K562 (cell line): ENCODE data around the gene PRKCB. TPM values are rescaled to one million over a fixed set of nuclear protein-coding genes. Genes with fewer than 3 reads are reported as not detected.

ENCODE experiments used
- HDAC2 ChIP-seq: fragments of 450-650 bp; IDR thresholded peaks from 2 replicates; pipeline ENCODE4 v1.6.1; 2016; ENCODE audit warnings: mild to moderate bottlenecking
- POLR3G ChIP-seq: IDR thresholded peaks from 2 replicates; pipeline ENCODE4 v1.6.1; 2011; ENCODE audit not compliant: insufficient read length, insufficient replicate concordance; ENCODE audit errors: extremely low read depth
- POU5F1 ChIP-seq: fragments of 150-350 bp; IDR thresholded peaks from 2 replicates; pipeline ENCODE4 v1.6.1; 2014; ENCODE audit warnings: borderline replicate concordance, low read length, low read depth, mild to moderate bottlenecking; ENCODE audit not compliant: partially characterized antibody
- RB1 ChIP-seq: fragments of 450-650 bp; IDR thresholded peaks from 2 replicates; pipeline ENCODE4 v1.6.1; 2017; ENCODE audit warnings: low read depth, mild to moderate bottlenecking
- SAFB2 ChIP-seq: fragments of 200-400 bp; formaldehyde crosslinking; IDR thresholded peaks from 2 replicates; pipeline ENCODE4 v1.6.1; 2018; ENCODE audit warnings: borderline replicate concordance, low read length, low read depth, moderate library complexity; ENCODE audit not compliant: severe bottlenecking
- TAL1 ChIP-seq: fragments of 450-650 bp; IDR thresholded peaks from 2 replicates; pipeline ENCODE4 v1.6.1; 2016; ENCODE audit warnings: mild to moderate bottlenecking
- ZNF551 ChIP-seq: fragments of 250-450 bp; sonication (Bioruptor Pico); IDR thresholded peaks from 2 replicates; pipeline ENCODE4 v1.5.0; 2021; ENCODE audit warnings: mild to moderate bottlenecking, moderate library complexity
- polyA plus RNA-seq, 8 experiments: library from polyadenylated mRNA; depleted of rRNA in 4 of 8; stranded (reverse) in 5 of 8; unstranded in 3 of 8; fragments of >200 nt; fragmentation: Nextera tagmentation in 2 of 8; fragmentation: Illumina TruSeq in 1 of 8; extraction: Ambion mirVana in 2 of 8; extraction: Trizol in 1 of 8; gene quantifications; 2 replicates each; pipeline versions ENCODE4 v1.2.1 to v1.2.3, GENCODE V29; 2011 to 2014; ENCODE audit warnings: inconsistent platforms in 1 of 8, missing spikeins in 1 of 8
- total RNA-seq, 7 experiments: library from RNA; depleted of rRNA in 6 of 7; stranded (reverse); fragments of >200 nt in 6 of 7; fragmentation: Illumina TruSeq in 2 of 7; extraction: Trizol in 2 of 7; gene quantifications; 2 replicates each; pipeline versions ENCODE4 v1.2.1 to v1.2.3, GENCODE V29; 2011 to 2021; ENCODE audit warnings: low replicate concordance in 1 of 7
- TF ChIP-seq, protein P1 (sequence below): fragments of 250-450 bp; sonication (Bioruptor Pico); IDR thresholded peaks from 2 replicates; pipeline ENCODE4 v1.4.0; 2020
- TF ChIP-seq, protein P2 (sequence below): fragments of 450-650 bp; IDR thresholded peaks from 2 replicates; pipeline ENCODE4 v1.6.1; 2016; ENCODE audit warnings: low read depth
- TF ChIP-seq, protein P3 (sequence below): fragments of 250-450 bp; sonication (Bioruptor Pico); IDR thresholded peaks from 2 replicates; pipeline ENCODE4 v1.5.0; 2020; ENCODE audit warnings: mild to moderate bottlenecking, borderline replicate concordance

The PRKCB gene
- total and polyA plus RNA-seq, 9 of the 15 experiments (the other 6 are each of a cell fraction or from before 2014, with no cell fraction given), result 49.9 to 276 (median 148) TPM

DNA sequence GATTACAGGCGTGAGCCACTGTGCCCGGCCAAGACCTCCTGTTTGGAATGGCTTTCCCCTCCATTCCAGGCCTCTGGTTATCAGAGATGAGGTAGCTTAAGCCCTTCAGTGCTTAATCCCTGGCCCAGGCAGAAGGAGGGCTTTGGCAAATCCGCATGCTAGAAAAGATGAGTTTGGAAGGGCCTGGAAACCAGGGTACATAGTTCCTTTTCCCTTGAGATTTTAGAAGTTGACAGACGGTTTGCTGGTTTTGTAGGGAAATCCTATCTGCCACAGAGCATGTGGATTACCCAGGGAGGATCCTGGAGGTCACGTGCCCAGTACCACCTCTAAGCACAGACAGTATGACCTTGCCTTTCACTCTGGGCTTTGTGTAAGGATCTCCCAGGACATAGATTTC is 305.7 kb downstream of the PRKCB start (continued):
- TF ChIP-seq, protein P1, sequence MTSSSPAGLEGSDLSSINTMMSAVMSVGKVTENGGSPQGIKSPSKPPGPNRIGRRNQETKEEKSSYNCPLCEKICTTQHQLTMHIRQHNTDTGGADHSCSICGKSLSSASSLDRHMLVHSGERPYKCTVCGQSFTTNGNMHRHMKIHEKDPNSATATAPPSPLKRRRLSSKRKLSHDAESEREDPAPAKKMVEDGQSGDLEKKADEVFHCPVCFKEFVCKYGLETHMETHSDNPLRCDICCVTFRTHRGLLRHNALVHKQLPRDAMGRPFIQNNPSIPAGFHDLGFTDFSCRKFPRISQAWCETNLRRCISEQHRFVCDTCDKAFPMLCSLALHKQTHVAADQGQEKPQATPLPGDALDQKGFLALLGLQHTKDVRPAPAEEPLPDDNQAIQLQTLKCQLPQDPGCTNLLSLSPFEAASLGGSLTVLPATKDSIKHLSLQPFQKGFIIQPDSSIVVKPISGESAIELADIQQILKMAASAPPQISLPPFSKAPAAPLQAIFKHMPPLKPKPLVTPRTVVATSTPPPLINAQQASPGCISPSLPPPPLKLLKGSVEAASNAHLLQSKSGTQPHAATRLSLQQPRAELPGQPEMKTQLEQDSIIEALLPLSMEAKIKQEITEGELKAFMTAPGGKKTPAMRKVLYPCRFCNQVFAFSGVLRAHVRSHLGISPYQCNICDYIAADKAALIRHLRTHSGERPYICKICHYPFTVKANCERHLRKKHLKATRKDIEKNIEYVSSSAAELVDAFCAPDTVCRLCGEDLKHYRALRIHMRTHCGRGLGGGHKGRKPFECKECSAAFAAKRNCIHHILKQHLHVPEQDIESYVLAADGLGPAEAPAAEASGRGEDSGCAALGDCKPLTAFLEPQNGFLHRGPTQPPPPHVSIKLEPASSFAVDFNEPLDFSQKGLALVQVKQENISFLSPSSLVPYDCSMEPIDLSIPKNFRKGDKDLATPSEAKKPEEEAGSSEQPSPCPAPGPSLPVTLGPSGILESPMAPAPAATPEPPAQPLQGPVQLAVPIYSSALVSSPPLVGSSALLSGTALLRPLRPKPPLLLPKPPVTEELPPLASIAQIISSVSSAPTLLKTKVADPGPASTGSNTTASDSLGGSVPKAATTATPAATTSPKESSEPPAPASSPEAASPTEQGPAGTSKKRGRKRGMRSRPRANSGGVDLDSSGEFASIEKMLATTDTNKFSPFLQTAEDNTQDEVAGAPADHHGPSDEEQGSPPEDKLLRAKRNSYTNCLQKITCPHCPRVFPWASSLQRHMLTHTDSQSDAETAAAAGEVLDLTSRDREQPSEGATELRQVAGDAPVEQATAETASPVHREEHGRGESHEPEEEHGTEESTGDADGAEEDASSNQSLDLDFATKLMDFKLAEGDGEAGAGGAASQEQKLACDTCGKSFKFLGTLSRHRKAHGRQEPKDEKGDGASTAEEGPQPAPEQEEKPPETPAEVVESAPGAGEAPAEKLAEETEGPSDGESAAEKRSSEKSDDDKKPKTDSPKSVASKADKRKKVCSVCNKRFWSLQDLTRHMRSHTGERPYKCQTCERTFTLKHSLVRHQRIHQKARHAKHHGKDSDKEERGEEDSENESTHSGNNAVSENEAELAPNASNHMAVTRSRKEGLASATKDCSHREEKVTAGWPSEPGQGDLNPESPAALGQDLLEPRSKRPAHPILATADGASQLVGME, result no peak
- TF ChIP-seq RB1, result no peak
- TF ChIP-seq TAL1, result no peak
- TF ChIP-seq, protein P2, sequence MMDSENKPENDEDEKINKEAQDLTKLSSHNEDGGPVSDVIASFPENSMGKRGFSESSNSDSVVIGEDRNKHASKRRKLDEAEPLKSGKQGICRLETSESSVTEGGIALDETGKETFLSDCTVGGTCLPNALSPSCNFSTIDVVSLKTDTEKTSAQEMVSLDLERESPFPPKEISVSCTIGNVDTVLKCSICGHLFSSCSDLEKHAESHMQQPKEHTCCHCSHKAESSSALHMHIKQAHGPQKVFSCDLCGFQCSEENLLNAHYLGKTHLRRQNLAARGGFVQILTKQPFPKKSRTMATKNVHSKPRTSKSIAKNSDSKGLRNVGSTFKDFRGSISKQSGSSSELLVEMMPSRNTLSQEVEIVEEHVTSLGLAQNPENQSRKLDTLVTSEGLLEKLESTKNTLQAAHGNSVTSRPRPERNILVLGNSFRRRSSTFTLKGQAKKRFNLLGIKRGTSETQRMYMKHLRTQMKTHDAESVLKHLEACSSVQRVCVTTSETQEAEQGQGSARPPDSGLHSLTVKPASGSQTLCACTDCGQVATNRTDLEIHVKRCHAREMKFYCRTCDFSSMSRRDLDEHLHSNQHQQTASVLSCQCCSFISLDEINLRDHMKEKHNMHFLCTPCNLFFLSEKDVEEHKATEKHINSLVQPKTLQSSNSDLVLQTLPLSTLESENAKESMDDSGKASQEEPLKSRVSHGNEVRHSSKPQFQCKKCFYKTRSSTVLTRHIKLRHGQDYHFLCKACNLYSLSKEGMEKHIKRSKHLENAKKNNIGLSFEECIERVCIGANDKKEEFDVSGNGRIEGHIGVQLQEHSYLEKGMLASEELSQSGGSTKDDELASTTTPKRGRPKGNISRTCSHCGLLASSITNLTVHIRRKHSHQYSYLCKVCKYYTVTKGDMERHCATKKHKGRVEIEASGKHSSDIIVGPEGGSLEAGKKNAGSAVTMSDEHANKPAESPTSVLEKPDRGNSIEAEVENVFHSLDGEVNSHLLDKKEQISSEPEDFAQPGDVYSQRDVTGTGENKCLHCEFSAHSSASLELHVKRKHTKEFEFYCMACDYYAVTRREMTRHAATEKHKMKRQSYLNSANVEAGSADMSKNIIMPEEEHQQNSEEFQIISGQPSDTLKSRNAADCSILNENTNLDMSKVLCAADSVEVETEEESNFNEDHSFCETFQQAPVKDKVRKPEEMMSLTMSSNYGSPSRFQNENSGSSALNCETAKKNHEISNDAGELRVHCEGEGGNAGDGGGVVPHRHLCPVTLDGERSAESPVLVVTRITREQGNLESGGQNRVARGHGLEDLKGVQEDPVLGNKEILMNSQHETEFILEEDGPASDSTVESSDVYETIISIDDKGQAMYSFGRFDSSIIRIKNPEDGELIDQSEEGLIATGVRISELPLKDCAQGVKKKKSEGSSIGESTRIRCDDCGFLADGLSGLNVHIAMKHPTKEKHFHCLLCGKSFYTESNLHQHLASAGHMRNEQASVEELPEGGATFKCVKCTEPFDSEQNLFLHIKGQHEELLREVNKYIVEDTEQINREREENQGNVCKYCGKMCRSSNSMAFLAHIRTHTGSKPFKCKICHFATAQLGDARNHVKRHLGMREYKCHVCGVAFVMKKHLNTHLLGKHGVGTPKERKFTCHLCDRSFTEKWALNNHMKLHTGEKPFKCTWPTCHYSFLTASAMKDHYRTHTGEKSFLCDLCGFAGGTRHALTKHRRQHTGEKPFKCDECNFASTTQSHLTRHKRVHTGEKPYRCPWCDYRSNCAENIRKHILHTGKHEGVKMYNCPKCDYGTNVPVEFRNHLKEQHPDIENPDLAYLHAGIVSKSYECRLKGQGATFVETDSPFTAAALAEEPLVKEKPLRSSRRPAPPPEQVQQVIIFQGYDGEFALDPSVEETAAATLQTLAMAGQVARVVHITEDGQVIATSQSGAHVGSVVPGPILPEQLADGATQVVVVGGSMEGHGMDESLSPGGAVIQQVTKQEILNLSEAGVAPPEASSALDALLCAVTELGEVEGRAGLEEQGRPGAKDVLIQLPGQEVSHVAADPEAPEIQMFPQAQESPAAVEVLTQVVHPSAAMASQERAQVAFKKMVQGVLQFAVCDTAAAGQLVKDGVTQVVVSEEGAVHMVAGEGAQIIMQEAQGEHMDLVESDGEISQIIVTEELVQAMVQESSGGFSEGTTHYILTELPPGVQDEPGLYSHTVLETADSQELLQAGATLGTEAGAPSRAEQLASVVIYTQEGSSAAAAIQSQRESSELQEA, result no peak
- no peak for TF ChIP-seq POLR3G
- TF ChIP-seq, protein P3, sequence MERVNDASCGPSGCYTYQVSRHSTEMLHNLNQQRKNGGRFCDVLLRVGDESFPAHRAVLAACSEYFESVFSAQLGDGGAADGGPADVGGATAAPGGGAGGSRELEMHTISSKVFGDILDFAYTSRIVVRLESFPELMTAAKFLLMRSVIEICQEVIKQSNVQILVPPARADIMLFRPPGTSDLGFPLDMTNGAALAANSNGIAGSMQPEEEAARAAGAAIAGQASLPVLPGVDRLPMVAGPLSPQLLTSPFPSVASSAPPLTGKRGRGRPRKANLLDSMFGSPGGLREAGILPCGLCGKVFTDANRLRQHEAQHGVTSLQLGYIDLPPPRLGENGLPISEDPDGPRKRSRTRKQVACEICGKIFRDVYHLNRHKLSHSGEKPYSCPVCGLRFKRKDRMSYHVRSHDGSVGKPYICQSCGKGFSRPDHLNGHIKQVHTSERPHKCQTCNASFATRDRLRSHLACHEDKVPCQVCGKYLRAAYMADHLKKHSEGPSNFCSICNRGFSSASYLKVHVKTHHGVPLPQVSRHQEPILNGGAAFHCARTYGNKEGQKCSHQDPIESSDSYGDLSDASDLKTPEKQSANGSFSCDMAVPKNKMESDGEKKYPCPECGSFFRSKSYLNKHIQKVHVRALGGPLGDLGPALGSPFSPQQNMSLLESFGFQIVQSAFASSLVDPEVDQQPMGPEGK (CRISPR knock-in tag), result no peak
- no peak for TF ChIP-seq SAFB2
- TF ChIP-seq ZNF551 (CRISPR knock-in tag), result no peak
- TF ChIP-seq HDAC2, result no peak
- TF ChIP-seq POU5F1, result no peak
